Colon (tissue), 2 donors: Measurements from ENCODE around the gene UBFD1.
"Not testable (repeated sequence)": the region's sequence is repeated elsewhere in the genome, so short reads cannot be mapped to it uniquely, and the experiment has no call there.

ENCODE experiments used
- FAIRE-seq: peaks from 2 replicates; lab custom pipeline; 2012; peaks lifted over from hg19 to GRCh38; lab: Jason Lieb, UNC
- donor health status: control.
- donor health status: control.

Gene UBFD1

GRCh38 chr16:23527961-23528643 is 29.4 kb upstream of the UBFD1 start:
- no peak for FAIRE-seq

DNA sequence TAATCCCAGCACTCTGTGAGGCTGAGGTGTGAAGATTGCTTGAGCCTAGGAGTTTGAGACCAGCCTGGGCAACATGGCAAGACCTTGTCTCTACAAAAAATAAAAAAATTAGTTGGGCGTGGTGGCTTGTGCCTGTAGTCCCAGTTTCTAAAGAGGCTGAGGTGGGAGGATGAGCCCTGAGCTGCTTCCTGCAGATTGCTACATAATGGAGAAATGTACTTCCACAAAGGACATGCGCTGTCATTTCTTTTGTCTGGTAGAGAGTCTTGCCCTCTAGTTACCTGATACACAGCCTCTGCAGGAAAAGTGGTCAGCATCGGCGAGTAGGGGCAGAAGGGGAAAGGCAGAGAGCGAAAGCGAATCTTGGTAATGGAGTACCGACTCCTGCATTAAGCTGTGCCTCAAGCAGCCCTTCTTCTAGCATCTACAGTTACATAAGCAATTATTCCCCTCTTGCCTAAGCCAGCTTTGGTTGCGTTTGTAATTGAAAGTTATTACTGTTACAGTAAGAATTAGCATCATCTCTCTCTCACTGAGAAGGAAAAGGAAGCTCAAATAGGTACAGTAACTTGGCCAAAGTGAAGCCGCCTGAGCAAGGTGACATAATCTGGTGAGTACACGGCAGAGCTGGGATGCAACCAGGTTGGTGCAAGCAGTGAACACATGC is 28.8 kb upstream of the UBFD1 start:
- no peak for FAIRE-seq

- FAIRE-seq = no peak
These were observed 27.5 kb upstream of the UBFD1 start for GRCh38 chr16:23530062-23530461.

DNA sequence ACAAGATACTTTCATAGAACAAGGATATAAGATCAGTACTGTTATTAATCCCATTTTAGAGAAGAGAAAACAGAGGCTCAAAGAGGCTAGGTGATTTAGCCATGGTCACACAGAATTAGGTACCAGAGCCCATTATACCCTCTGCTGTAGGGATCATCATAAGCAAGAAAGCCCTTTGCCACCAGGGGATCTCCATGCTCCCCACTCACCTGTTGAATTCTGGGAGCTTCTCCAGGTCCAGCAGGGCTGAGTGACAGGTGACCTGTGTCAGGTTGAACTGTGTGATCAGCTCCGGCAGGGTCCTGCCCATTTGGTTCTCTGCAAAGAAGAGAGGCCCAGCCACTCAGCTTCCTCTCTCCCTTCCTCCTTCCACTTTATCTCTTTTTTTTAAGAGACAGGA is 25.1 kb upstream of the UBFD1 start:
- FAIRE-seq = no peak

DNA sequence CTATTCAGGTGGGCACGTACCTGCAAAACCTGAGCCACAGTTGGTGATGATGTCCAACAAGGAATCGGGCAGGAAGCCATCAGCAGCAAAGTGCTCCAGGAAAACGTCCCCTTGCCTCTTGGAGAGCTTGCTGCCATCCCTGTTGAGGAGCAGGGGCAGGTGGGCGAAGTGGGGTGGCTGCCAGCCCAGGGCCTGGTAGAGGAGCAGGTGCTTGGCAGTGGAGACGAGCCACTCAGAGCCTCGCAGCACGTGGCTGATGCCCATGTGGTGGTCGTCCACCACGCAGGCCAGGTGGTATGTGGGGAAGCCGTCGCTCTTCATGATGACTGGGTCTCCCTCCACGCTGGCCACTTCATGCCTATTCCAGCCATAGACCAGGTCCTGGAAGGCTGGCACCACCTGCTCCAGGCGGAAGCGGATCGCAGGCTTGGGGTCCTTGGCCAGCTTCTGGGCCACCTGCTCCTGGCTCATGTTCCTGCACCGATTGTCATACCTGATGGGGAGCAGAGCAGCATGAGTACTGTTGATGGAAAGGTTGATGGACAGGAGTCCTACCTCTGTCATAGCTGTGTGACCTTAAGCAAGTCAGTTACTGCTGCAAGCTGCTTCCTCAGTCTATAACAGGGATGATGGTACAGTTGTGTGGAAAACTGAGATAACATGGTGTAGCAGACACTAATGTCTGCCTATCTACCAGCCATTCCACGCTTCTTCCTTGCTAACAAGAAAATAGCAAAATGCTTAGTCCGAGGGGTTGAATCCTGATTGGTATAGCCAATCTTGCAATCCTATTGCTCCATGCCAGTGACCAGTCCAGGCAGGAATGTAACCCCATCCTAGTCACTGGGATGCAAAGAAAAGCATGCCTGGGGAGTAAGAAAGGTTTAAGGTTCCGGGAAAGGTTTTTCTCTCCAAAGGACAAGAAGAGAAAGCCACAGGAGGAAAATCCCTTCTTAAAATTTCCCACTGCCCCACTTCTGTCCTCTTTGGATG is 22.4 kb upstream of the UBFD1 start:
- FAIRE-seq = no peak

GRCh38 chr16:23535901-23536300 is 21.6 kb upstream of the UBFD1 start:
- FAIRE-seq = no peak

- FAIRE-seq = no peak
These were observed 20.1 kb upstream of the UBFD1 start for GRCh38 chr16:23537390-23537789.

DNA sequence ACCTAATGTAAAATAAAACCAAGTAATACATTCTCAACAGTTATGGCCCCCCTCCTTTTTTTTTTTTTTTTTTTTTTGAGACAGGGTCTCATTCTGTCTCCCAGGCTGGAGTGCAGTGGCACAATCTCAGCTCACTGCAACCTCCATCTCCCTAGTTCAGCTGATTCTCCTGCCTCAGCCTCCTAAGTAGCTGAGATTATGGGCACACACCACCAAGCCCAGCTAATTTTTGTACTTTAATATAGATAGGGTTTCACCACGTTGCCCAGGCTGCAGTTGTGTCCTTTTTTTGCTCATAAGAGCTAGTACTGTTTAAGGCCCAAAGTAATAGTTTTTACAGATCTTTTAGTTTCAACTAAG is 18.6 kb upstream of the UBFD1 start:
- FAIRE-seq = no peak

DNA sequence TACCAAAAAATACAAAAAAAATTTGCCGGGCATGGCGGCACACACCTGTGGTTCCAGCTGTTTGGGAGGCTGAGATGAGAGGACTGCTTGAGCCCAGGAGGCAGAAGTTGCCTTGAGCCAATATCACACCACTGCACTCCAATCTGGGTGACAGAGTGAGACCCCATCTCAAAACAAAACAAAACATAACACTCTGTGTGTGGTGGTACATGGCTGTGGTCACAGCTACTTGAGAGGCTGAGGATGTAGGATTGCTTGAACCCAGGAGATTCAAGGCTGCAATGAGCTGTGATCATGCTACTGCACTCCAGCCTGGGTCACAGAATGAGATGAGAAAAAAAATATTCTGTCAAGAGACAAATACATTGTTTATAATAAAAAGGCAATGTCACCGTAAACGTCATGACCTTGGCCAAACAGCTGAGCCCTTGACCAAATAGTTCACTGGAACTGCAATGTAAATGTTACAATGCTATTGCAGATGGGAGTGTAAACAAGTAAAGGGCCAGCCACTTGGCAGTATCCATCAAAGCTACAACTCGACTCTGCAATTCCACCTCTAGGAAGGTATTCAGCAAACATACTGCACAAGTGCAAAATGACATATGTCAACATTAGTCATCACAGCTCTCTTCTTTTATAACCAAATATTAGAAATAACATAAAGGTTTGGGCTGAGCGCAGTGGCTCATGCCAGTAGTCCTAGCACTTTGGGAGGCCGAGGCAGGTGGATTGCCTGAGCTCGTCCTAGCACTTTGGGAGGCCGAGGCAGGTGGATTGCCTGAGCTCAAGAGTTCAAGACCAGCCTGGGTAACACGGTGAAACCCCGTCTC is 17.3 kb upstream of the UBFD1 start:
- FAIRE-seq = no peak

DNA sequence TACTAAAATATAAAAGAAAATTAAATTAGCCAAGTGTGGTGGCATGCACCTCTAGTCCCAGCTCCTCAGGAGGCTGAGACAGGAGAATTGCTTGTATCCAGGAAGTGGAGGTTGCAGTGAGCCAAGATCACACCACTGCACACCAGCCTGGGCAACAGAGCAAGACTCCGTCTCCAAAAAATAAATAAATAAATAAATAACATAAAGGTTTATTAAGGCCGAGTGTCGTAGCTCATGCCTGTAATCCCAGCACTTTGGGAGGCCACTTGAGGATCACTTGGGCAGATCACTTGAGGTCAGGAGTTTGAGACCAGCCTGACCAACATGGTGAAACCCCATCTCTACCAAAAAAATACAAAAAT is 16.7 kb upstream of the UBFD1 start:
- not testable (repeated sequence) for FAIRE-seq

GRCh38 chr16:23544436-23544835 is 13.1 kb upstream of the UBFD1 start:
- FAIRE-seq = no peak

GRCh38 chr16:23549938-23550337 is 7.6 kb upstream of the UBFD1 start:
- no peak for FAIRE-seq

DNA sequence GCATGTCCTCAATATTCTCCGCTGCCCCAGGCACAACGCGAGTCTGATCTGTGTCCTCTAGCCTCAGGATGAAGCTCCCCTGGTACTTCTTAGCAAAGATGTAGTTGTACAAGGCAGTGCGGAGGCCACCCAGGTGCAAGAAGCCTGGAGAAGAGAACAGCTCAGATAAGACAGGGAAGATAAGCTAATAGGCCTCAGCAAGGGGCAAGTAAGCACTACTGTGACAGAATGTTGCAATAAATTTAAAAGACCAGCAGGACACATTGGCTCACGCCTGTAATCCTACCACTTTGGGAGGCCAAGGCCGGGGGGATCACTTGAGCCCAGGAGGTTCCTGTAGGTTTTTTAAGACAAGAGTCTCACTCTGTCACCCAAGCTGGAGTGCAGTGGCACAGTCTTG is 5.4 kb upstream of the UBFD1 start:
- FAIRE-seq = no peak

- no peak for FAIRE-seq
These were observed 3.0 kb upstream of the UBFD1 start for GRCh38 chr16:23554536-23554935.

- FAIRE-seq = no peak
These were observed 514 bp downstream of the UBFD1 start for GRCh38 chr16:23557779-23558702.

GRCh38 chr16:23561586-23561985 is 4.1 kb downstream of the UBFD1 start:
- no peak for FAIRE-seq

DNA sequence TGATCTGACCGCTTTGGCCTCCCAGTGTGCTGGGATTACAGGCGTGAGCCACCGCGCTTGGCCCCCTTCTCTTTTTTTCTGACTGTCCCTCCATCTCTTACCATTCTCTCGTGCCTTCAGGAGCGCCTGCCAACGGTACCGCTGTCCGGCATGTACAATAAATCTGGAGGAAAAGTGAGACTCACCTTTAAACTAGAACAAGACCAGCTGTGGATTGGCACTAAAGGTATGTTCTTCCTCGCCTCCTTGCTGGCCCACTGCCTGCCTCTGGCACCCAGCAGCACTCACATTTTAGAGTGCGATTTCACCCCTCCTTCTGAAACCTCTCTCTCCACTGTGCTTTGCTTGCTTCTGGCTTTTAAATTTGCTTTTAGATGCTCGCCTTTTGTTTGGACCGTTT is 5.0 kb downstream of the UBFD1 start:
- no peak for FAIRE-seq

DNA sequence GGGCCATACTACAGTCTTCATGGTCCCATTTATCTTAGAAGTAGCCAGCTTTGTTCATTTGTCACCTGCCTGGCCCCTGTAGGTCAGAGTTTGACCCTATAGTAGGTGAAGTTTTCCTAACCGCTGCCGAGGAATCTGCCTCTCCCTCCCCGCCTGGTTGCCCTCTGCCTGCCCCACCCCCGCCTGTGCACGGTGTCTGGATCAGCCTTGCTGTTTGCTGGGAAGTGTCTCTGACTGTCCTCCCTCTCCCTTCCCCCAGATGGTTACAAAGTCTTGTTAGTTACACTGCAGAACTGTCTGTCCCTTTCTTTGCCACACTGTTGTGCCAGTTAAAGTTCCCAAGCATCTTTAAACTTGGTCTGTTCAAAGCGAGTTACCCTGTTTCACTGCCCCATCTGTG is 5.7 kb downstream of the UBFD1 start:
- no peak for FAIRE-seq

- no peak for FAIRE-seq
These were observed 7.2 kb downstream of the UBFD1 start for GRCh38 chr16:23564575-23565363.

DNA sequence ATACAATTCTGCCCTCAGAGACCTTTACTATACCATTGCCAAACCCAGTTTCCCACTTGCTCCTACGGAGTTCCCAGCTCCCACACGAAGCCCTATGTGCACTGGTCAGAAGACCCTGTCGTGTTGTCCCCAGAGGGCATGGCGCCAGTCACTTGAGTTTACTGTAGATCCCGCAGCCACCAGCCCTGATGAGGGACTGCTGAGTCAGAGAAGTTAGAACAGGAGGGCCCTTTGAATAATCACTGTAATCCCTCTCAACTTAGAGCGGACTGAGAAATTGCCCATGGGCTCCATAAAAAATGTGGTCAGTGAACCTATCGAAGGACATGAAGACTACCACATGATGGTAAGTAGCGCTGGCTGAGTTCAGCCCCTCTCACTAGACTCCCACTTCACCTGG is 9.2 kb downstream of the UBFD1 start:
- no peak for FAIRE-seq
